IPS-18c (cell line): ENCODE measurements around the gene MAGI2.

Experiments
- H3K4me3 ChIP-seq: 2 replicates; pipeline ENCODE4 v1.7.0; 2013; ENCODE audit warnings: low read depth, mild to moderate bottlenecking, low read length, moderate library complexity; ENCODE audit not compliant: insufficient read depth
- H3K9me3 ChIP-seq: one replicate; pipeline ENCODE4 v1.6.1; 2013; ENCODE audit warnings: mild to moderate bottlenecking, low read length, moderate library complexity; ENCODE audit not compliant: control insufficient read depth, insufficient read depth

Gene MAGI2

DNA sequence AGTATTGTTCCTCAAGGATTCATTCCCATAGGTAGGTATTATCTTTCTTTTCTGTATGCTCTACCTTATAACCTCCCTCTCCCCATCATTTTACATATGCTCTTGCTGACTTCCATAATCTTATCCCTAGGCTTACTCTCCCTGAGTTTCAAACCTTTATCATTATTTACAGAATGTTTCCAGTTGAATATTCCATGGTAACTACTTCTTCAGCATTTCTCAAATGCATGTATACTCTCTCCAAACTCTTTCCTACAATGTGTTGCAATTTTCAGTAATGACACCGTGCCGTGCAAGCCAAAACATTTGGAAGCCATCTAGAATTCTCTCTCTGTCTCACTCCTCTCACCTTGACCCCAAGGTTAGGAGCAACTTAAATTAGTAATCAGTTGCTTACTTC lies 548.5 kb downstream of the MAGI2 start:
- Histone ChIP-seq H3K9me3 (no peaks in the 10 kb centered on the region), H3K4me3 (no peak overlapping the region)

DNA sequence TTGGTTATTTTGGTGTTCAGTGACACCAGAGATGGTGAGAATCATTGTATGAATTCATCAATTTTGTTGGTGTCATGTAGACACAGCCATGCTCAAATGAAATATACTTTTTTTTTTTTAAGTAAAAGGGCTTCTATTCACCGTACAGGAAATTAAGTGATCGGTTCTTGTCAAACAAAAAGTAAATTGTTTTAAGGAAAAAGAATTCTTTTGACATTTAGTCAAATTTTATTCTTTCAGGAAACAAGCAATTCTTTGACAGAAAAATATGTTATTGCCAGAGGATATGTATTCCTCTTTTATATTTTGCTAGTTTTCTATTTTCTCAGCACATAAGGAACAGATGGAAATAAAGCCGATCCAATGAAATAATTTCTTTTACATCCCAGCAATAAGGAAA lies 551.9 kb downstream of the MAGI2 start:
- no peaks in the 10 kb centered on the region for H3K9me3 ChIP-seq
- no peak overlapping the region for H3K4me3 ChIP-seq

- Histone ChIP-seq H3K4me3 (no peak overlapping the region), H3K9me3 (no peaks in the 10 kb centered on the region)
Measured at GRCh38 chr7:78900806-78901205, 552.7 kb downstream of the MAGI2 start.

DNA sequence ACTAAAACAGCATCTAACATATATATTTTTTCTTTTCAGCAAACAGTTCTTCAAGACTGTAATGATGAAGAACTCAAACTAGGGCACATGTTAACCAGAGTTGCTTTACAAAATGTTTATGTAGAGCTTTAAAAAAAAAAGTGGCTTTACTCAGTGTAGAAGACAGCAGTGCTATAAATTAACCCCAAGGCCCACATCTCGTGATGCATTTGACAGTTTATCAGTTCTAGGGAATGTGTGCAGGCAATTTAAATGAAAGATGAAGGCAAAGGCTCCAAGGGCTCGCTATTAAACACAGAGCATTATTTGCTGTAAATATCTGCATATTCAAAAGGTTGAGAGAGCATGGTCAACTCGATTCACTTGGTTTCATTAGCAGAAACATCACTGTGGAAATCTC lies 558.1 kb downstream of the MAGI2 start:
- H3K9me3 ChIP-seq: no peaks in the 10 kb centered on the region
- H3K4me3 ChIP-seq: no peak overlapping the region

GRCh38 chr7:78879206-78879605 lies 574.3 kb downstream of the MAGI2 start:
- Histone ChIP-seq H3K9me3 (no peaks in the 10 kb centered on the region), H3K4me3 (no peak overlapping the region)

DNA sequence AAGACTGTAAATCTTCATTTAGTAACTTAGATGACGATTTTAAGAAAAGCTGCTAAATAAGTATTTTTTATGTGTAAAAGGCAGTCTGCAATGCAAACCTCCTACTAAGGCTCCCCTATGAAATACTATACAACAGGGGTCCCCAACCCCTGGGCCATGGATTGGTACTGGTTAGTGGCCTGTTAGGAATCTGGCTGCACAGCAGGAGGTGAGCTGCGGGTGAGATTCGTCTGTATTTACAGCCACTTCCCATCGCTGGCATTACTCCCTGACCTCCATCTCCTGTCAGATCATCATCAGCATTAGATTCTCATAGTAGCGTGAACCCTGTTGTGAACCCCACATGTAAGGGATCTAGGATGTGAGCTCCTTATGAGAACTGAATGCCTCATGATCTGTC lies 580.4 kb downstream of the MAGI2 start:
- Histone ChIP-seq H3K4me3 (no peak overlapping the region), H3K9me3 (no peaks in the 10 kb centered on the region)

GRCh38 chr7:78864339-78864738 lies 589.1 kb downstream of the MAGI2 start:
- Histone ChIP-seq H3K9me3 (no peaks in the 10 kb centered on the region), H3K4me3 (no peak overlapping the region)

GRCh38 chr7:78863281-78863680 lies 590.2 kb downstream of the MAGI2 start:
- Histone ChIP-seq H3K4me3 (no peak overlapping the region), H3K9me3 (no peaks in the 10 kb centered on the region)

DNA sequence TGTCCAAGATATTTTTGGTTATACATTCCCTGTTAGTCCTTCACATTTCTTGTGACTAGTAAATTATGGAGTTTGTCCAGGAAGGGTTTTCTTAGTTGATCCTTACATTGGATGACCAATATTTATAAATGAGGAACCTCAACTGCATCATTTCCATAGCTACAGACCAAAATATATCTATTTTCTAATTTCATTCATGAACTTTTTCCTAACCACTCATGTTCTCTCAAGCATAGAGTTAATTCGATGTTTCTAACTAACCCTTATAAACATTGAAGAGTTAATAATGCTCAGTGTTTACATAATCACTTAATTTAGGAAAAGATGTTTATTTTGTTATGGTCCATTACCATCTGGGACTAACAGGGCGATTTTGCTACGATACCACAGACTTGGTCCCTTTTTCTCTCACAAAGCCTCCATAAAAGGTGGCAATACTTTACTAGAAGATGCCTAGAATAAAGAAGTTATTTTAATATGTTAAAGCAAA lies 591.0 kb downstream of the MAGI2 start:
- Histone ChIP-seq H3K4me3 (no peak overlapping the region), H3K9me3 (no peaks in the 10 kb centered on the region)

GRCh38 chr7:78852951-78853350 lies 600.5 kb downstream of the MAGI2 start:
- no peak overlapping the region for H3K4me3 ChIP-seq

GRCh38 chr7:78850093-78850740 lies 603.2 kb downstream of the MAGI2 start:
- no peaks in the 10 kb centered on the region for H3K9me3 ChIP-seq
- no peak overlapping the region for H3K4me3 ChIP-seq

More at GRCh38 chr7:78852951-78853350, 600.5 kb downstream of the MAGI2 start:
- H3K9me3 ChIP-seq: no peaks in the 10 kb centered on the region

- Histone ChIP-seq H3K9me3 (no peaks in the 10 kb centered on the region), H3K4me3 (no peak overlapping the region)
Measured at GRCh38 chr7:78845155-78845554, 608.3 kb downstream of the MAGI2 start.

- H3K9me3 ChIP-seq: no peaks in the 10 kb centered on the region
- no peak overlapping the region for H3K4me3 ChIP-seq
Measured at GRCh38 chr7:78842068-78842467, 611.4 kb downstream of the MAGI2 start.

- Histone ChIP-seq H3K9me3 (no peaks in the 10 kb centered on the region), H3K4me3 (no peak overlapping the region)
Measured at GRCh38 chr7:78835897-78836296, 617.6 kb downstream of the MAGI2 start.

GRCh38 chr7:78828317-78828716 lies 625.1 kb downstream of the MAGI2 start:
- Histone ChIP-seq H3K4me3 (no peak overlapping the region), H3K9me3 (no peaks in the 10 kb centered on the region)

DNA sequence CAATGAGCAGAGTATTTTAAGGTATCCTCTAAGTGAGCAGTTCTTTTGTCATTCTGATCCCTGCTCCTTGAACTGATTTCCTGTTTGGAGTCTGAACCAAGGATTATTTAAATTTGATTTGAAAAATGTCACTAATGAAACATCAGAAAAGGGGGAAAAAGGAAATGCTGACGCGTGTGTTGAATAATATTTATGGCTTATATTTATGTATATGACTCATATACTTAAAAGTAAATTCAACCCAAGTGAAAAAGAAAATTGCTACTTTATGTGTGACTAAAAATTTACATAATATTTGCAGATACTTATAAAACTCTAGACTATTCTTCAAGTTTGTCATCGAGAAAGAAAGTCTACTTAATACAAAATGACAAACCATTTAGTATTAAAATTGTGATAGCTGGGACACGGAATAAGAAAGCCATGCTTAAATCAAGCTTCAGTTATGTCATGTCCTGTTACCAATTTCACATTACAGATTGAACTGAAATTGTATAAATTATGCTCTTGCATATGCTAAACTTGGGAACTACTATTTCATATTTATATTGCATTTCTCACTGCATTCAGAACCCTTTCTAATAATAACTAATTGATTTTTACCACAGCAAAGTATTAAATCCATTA lies 649.9 kb downstream of the MAGI2 start:
- Histone ChIP-seq H3K4me3 (no peak overlapping the region), H3K9me3 (no peaks in the 10 kb centered on the region)

GRCh38 chr7:78794101-78794500 lies 659.4 kb downstream of the MAGI2 start:
- Histone ChIP-seq H3K9me3 (no peaks in the 10 kb centered on the region), H3K4me3 (no peak overlapping the region)

- H3K9me3 ChIP-seq: no peaks in the 10 kb centered on the region
Measured at GRCh38 chr7:78792624-78793023, 660.8 kb downstream of the MAGI2 start.

DNA sequence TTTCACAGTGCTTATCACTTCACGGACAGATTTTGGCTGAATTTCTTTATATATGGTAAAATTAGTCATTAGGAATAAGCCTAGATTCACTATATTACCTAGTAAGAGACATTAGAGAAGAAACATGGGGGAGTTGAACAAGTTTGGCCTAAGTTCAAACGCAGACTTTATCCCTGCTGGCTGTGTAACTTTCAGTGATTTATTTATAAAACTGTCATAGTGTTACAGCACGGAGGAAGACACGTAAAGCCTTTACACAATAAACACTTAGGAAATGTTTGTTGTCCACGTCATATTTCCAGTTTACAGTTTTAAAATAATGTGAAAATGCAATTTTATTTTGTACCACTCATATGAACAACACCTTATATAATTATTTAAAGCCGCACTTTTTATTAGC lies 661.5 kb downstream of the MAGI2 start:
- Histone ChIP-seq H3K4me3 (no peak overlapping the region), H3K9me3 (no peaks in the 10 kb centered on the region)

More at GRCh38 chr7:78792624-78793023, 660.8 kb downstream of the MAGI2 start:
- no peak overlapping the region for H3K4me3 ChIP-seq
